PC-9 (cell line): Measurements from ENCODE around the gene VBP1. TPM values are rescaled to one million over a fixed set of nuclear protein-coding genes. Genes with fewer than 3 reads are reported as not detected.

Experiments
- Bru-seq: library from RNA; stranded (reverse); fragments of 400-500 nt; gene quantifications from one replicate; lab custom pipeline; 2021; lab: Mats Ljungman, UMichigan
- BruChase-seq, 2 experiments: library from RNA; stranded (reverse); fragments of 400-500 nt; gene quantifications; one replicate each; lab custom pipeline; 2021; lab: Mats Ljungman, UMichigan
- BruUV-seq: library from RNA; stranded (reverse); fragments of 400-500 nt; replicated peaks from 2 replicates; lab custom pipeline; 2021; lab: Mats Ljungman, UMichigan
- CTCF ChIA-PET: fragments of 300-600 bp; sonication (Branson Sonifier 250); formaldehyde crosslinking; loops from one replicate; lab custom pipeline; 2022; ENCODE audit warnings: antibody characterized with exemption; lab: Charles Lee
- POLR2A ChIA-PET: fragments of 300-600 bp; sonication (Branson Sonifier 250); formaldehyde crosslinking; loops from one replicate; lab custom pipeline; 2022; ENCODE audit warnings: antibody characterized with exemption; ENCODE audit not compliant: unreplicated experiment; lab: Charles Lee
- DNase-seq, 2 experiments: peaks; one replicate each; pipeline versions ENCODE4 v3.0.0 to v3.0.0-alpha.2; 2015 to 2022; ENCODE audit warnings: mixed read lengths in 1 of 2
- H2AFZ ChIP-seq: fragments of 200-600 bp; sonication (generic); 2 replicates; pipeline ENCODE4 v1.8.1; 2017; ENCODE audit warnings: antibody characterized with exemption
- H3F3A ChIP-seq: fragments of 200-600 bp; sonication (generic); 2 replicates; pipeline ENCODE4 v1.8.1; 2017; ENCODE audit warnings: antibody characterized with exemption, mild to moderate bottlenecking, low read depth; ENCODE audit not compliant: insufficient read depth
- H3K27ac ChIP-seq: fragments of 200-600 bp; sonication (generic); 2 replicates; pipeline ENCODE4 v1.6.1; 2016; ENCODE audit warnings: mixed run types
- H3K27me3 ChIP-seq: fragments of 200-600 bp; sonication (generic); 2 replicates; pipeline ENCODE4 v1.6.1; 2016; ENCODE audit warnings: low read depth, mixed run types; ENCODE audit not compliant: insufficient read depth
- H3K36me3 ChIP-seq: fragments of 200-600 bp; sonication (generic); 2 replicates; pipeline ENCODE4 v1.6.1; 2016; ENCODE audit warnings: low read depth, mixed run types
- H3K4me1 ChIP-seq: fragments of 200-600 bp; sonication (generic); replicated peaks from 2 replicates; pipeline ENCODE4 v1.6.1; 2016; ENCODE audit warnings: mixed run types; ENCODE audit not compliant: insufficient read depth
- H3K4me2 ChIP-seq: fragments of 200-600 bp; sonication (generic); 2 replicates; pipeline ENCODE4 v1.6.1; 2017; ENCODE audit warnings: mixed run types
- H3K4me3 ChIP-seq: fragments of 200-600 bp; sonication (generic); 2 replicates; pipeline ENCODE4 v1.6.1; 2016; ENCODE audit warnings: mixed run types
- H3K79me2 ChIP-seq: fragments of 200-600 bp; sonication (generic); 2 replicates; pipeline ENCODE4 v1.6.1; 2017; ENCODE audit warnings: low read depth, mixed run types
- H3K9me2 ChIP-seq: fragments of 200-600 bp; sonication (generic); 2 replicates; pipeline ENCODE4 v1.8.1; 2017; ENCODE audit warnings: mild to moderate bottlenecking; ENCODE audit not compliant: insufficient read depth
- H3K9me3 ChIP-seq: fragments of 200-600 bp; sonication (generic); 2 replicates; pipeline ENCODE4 v1.8.1; 2016; ENCODE audit warnings: low read depth; ENCODE audit not compliant: insufficient read depth
- H4K20me1 ChIP-seq: fragments of 200-600 bp; sonication (generic); 2 replicates; pipeline ENCODE4 v1.8.1; 2017; ENCODE audit not compliant: insufficient read depth
- CTCF ChIP-seq: fragments of 200-600 bp; sonication (generic); conservative IDR thresholded peaks from 2 replicates; pipeline ENCODE4 v1.6.1; 2017; ENCODE audit warnings: mixed run types, antibody characterized with exemption, mild to moderate bottlenecking, moderate library complexity
- EZH2 ChIP-seq: fragments of 200-600 bp; sonication (generic); IDR thresholded peaks from 2 replicates; pipeline ENCODE4 v1.8.0; 2017; ENCODE audit warnings: antibody characterized with exemption, low read depth
- intact Hi-C: fragments of 100-400 bp; cut with micrococcal nuclease; formaldehyde crosslinking; loops from one replicate; pipeline ENCODE4 v1.10.0; 2022; ENCODE audit not compliant: unreplicated experiment
- long read RNA-seq: library from polyadenylated mRNA; stranded (forward); transcript quantifications from one replicate; pipeline ENCODE4 v2.0.0, GENCODE V29; 2022
- total RNA-seq: library from RNA; stranded (reverse); gene quantifications from 2 replicates; pipeline ENCODE4 v1.2.3, GENCODE V29; 2021

The VBP1 gene
- total RNA-seq (68.9 and 87.8 TPM in 2 replicates), Bru-seq, nascent RNA (percentile 80 among the genes with signal in this experiment), BruChase-seq, experiment 1, labeled RNA remaining after a 2-hour chase (percentile 67 among the genes with signal in this experiment), BruChase-seq, experiment 2, labeled RNA remaining after a 6-hour chase (percentile 81 among the genes with signal in this experiment)
- long read RNA-seq, transcript VBP1-201 (6 exons, 1,686 nt): major isoform, 214 of 239 reads
- long read RNA-seq, partial matches to known transcripts: 2 of 239 reads
- long read RNA-seq, other reads (novel, unspliced or antisense): 23 of 239 reads

DNA sequence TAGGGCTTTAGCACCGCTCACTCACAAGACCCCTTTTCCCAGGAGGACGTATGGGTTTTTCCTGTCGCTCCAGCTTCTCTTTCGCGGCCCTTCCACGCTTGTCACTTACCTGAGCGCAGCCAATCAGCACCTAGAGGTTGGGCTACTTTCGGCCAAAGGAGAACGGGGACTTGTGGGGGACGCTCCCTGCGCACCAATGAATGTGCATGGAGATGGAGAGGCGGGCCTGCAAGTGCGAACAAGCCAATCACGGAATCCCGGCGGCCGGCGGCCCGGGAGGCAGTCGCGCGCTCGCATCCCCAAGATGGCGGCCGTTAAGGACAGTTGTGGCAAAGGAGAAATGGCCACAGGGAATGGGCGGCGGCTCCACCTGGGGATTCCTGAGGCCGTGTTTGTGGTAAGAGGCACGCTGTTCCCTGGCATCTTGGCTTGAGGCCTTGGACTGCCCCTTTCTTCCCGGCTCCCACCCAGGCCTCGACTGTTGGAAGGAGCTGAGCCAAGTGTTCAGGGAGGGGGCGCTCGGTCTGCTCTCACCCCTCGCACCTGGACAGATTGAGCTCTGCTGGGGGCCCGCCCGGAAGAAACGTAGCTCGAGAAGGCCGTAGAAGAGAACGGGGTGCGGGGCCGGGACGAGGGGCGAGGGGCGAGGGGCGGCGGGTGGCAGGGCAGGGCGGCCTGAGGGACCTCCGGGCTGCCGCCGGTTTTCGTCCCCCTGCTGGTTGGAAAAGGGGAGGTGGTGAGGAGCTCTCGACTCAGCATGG lies at the start of gene VBP1:
Gene VBP1, plus strand, starts transcription at position 282 of the 761 bp plus-strand sequence. Its CDS starts 23 bp downstream, at position 305.
- no peaks in the 10 kb centered on the region for H3F3A ChIP-seq
- no peaks in the 10 kb centered on the region for H3K9me3 ChIP-seq
- peaks cover 29% of the 10 kb centered on the region for H3K79me2 ChIP-seq
- peaks cover 10% of the 10 kb centered on the region for H3K4me1 ChIP-seq
- POLR2A ChIA-PET: interaction anchor here (0.6 to 0.7 kb wide), 3 partner anchors 22 to 1275 kb away, joined by 4 to 11 read pairs (median 5); no protein-coding TSS in a partner anchor
- no peak for TF ChIP-seq EZH2
- TF ChIP-seq CTCF: peak; percentile 63; the same call in 1 of the 2 replicates
- H4K20me1 ChIP-seq: peaks cover 7% of the 10 kb centered on the region; the same call in 1 of the 2 replicates
- H3K9me2 ChIP-seq: no peaks in the 10 kb centered on the region
- CTCF ChIA-PET: interaction anchor here (0.5 to 0.6 kb wide), 4 partner anchors 11 to 434 kb away, joined by 4 to 11 read pairs (median 6); no protein-coding TSS in a partner anchor
- peak; percentile 89 to 93 for DNase-seq
- H3K27me3 ChIP-seq: no peaks in the 10 kb centered on the region
- peak within 1 kb of the TSS; percentile 96 for H2AFZ ChIP-seq
- peak within 1 kb of the TSS; percentile 87 for H3K4me2 ChIP-seq
- intact Hi-C loops: loop anchor here (1.0 to 10.0 kb wide), 3 partner anchors 122 to 551 kb away; no protein-coding TSS in a partner anchor
- no TSS peak for BruUV-seq
- H3K4me3 ChIP-seq: peak within 1 kb of the TSS; percentile 81
- no peaks in the 10 kb centered on the region for H3K36me3 ChIP-seq
- peak within 1 kb of the TSS; percentile 58 for H3K27ac ChIP-seq

DNA sequence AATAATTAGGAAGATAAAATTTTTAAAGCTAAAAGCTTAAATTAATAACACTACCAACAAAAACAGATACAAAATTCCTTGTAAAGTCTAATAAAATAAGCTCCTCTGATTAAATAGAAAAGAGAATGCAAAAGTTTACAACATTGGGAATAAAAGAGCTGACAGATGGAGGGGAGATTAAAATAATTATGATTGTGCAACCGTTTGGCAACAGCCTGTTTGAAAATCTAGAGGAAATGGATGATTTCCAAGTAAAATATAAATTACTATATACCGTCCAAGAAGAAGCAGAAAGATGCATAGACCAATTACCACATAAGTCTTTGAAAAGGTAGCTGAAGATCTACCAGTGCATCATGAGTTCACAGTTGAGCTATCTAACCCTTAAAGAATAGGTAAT lies 46.4 kb upstream of the VBP1 start:
- Histone ChIP-seq H3K79me2 (no peaks in the 10 kb centered on the region), H2AFZ (no peak overlapping the region), H4K20me1 (no peaks in the 10 kb centered on the region), H3K9me2 (no peaks in the 10 kb centered on the region), H3F3A (no peaks in the 10 kb centered on the region), H3K9me3 (no peaks in the 10 kb centered on the region), H3K4me2 (no peak overlapping the region), H3K36me3 (no peaks in the 10 kb centered on the region), H3K27ac (no peak overlapping the region), H3K4me3 (no peak overlapping the region), H3K4me1 (no peaks in the 10 kb centered on the region), H3K27me3 (no peaks in the 10 kb centered on the region)
- ChIA-PET POLR2A (no interaction called here), CTCF (no interaction called here)
- no peak for TF ChIP-seq EZH2
- no TSS peak for BruUV-seq
- no peak for DNase-seq
- intact Hi-C loops: no loop called here

GRCh38 chrX:155179346-155179997 lies 36.8 kb upstream of the VBP1 start:
- H3K9me3 ChIP-seq: no peaks in the 10 kb centered on the region
- ChIA-PET POLR2A (no interaction called here), CTCF (no interaction called here)
- 0 out of 2 replicates have a peak, but pooled peaks have one; percentile 30 for TF ChIP-seq CTCF
- TF ChIP-seq EZH2: no peak
- H3K9me2 ChIP-seq: no peaks in the 10 kb centered on the region
- no peaks in the 10 kb centered on the region for H3K4me1 ChIP-seq
- no peaks in the 10 kb centered on the region for H3K36me3 ChIP-seq
- H3K27me3 ChIP-seq: no peaks in the 10 kb centered on the region
- H2AFZ ChIP-seq: no peak overlapping the region
- intact Hi-C loops: loop anchor here (1.0 to 5.0 kb wide), 2 partner anchors 198 to 262 kb away; no protein-coding TSS in a partner anchor
- no TSS peak for BruUV-seq
- no peak overlapping the region for H3K4me3 ChIP-seq
- no peaks in the 10 kb centered on the region for H4K20me1 ChIP-seq
- no peak for DNase-seq
- H3F3A ChIP-seq: no peaks in the 10 kb centered on the region
- no peaks in the 10 kb centered on the region for H3K79me2 ChIP-seq
- no peak overlapping the region for H3K4me2 ChIP-seq
- no peak overlapping the region for H3K27ac ChIP-seq
